NCI-H510A (cell line): ENCODE data around the gene CORO7.

Experiments
- DNase-seq: peaks from one replicate; lab custom pipeline; 2025; lab: John Stamatoyannopoulos, UW

Gene CORO7

DNA sequence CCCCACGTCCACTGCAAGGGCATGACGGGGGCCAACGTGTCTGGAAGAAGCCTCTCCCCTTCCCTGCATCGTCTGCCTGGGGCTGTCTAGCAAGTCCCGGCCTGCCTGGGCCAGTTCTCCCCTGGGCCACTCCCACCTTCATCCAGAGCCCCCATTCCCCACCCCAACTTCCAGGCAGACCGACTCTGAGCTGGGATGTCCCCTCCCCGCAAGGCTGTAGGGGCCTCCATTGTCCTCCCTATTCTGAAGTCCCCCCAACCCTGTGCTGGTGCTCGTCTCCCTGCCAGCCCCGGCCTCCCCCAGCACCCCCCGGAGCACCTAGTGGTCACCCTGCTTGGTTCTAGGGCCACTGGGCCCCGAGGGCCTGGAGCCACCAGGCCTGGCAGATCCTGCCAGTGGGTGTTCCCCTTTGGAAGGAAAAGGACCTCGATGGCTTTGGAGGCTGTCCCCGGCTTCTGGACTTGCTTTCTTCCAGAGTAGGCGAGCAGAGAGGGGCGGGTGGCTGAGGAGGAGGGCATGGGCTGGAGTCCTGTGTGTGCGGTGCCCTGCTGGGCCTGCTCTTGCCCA, 95.7 kb downstream of the CORO7 start:
- DNase-seq: no peak

DNA sequence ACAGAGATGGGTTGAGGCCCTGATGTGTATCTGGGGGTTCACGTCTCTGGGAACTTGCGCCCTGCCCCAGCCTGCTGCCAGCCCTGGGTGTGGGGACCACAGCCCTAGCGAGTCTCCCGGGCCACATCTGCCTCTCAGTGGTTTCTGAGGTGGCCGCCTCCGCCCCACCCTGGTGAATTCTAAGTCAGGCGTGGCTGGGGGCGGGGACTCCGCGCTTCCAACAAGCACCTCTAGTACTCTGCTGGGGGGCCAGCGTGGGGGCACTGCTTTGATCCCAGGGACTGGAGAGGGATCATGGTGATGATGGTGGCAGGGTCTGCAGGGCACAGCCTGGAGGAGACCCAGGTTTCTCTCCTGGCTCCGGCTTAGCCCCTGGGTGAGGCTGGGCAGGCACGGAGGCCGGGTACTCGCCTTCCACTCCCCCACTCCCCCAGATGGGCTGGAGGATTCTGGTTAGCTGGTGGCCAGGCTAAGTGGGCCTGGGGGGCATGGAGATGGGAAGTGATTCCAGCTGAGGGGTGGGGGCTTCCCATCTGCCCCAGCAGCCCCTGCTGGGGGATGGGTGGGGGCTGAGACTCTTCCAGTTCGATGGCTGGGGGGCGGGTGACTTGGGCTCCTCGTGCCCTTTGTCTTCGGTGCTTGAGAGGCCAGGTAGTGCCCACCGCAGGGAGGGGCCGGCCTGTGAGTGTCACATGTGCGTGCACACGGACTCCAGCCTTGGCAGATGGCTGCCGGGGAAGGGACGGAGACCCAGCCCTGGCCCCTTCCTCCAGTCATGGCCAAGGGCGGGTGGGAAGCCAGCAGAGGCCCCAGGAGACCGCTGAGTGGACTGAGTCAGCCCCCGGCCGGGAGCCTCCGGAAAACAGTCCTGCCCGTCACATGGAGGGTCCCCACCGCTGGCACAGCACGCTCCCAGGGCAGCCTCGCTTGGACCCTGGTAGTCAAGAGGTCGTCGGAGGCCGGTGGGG, 96.7 kb downstream of the CORO7 start:
- no peak for DNase-seq

DNA sequence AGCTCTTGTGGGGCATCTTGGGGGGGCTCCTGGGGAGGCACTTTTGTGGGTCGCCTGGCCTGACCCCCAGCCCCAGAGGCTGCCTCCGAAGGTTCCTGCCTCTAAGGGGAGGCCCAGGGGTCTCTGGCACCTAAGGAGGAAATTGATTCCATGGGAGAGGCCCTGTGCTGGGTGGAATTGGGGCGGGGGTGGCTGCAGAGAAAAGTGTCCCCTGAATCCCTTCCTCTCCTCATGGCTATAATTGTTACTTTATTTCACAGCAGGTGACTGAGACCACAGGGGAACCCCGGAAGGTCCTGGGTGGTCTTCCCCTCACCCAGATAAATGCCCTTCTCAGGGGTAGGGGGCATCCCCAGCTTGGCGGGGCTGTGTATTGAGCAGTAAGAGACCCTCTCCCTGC, 97.4 kb downstream of the CORO7 start:
- DNase-seq: no peak

DNA sequence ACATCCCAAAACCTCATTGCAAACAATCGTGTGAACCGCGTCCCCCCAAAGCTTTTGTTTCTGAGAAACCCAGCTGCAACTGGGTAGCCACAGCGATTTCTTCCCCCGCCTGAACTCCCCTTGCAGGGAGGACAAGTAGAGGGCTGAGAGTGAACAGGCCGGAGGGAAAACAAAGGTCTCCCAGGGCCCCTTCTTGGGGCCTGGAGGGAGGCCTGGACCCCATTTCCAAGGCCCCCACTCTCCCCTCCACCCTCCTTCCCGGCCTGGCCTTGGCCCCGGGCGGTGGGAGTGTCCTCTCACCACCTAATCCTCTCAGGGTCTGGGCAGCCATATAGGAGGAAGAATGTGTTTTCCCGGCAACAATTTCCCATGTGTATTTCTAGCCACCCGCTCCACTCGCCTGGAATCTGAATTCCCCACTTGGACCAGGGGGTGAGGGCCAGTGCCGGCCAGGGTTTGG, 97.9 kb downstream of the CORO7 start:
- no peak for DNase-seq

DNA sequence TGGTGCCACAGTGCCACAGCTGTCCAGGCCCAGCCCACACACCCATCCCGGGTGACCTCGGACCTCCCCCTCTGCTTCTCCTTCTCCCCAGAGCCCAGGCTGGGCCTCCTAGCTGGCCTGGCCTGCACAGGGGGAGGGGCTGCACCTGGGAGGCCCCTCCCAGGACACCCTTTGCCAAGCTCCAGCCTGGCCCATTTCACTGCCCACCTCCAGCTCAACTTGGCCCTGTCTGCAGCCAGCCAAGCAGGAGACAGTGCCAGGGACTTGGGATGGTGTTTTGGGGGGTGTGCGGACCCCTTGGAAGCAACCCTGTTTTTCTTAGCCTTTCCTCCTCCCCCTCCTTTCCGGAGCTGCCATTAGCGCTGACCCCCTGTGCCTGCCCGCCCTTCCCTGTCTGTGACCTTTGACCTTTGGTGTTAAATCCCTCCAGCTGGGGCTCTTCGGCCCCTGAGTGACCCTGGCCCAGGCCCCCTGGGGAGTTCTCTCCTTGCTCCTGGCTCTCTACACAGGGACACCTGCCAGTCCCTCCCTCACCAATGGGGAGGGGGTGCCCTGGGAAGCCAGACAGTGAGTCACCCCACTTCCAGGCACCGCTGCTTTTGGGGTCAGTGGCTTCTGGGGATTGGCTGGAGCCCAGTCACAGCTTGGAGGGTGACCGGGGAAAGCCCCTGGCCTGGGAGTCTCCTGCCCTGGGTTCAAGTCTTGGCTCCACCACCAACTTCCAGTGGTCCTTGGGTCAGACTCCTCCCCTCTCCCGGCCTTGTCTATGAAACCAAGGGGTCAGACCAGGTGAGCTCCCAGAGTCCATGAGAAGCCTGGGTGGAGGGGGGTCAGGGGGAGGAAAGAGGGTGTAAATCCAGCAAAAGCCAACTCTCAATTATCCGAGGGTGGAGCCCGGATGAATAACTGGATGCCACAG, 98.6 kb downstream of the CORO7 start:
- DNase-seq: no peak

DNA sequence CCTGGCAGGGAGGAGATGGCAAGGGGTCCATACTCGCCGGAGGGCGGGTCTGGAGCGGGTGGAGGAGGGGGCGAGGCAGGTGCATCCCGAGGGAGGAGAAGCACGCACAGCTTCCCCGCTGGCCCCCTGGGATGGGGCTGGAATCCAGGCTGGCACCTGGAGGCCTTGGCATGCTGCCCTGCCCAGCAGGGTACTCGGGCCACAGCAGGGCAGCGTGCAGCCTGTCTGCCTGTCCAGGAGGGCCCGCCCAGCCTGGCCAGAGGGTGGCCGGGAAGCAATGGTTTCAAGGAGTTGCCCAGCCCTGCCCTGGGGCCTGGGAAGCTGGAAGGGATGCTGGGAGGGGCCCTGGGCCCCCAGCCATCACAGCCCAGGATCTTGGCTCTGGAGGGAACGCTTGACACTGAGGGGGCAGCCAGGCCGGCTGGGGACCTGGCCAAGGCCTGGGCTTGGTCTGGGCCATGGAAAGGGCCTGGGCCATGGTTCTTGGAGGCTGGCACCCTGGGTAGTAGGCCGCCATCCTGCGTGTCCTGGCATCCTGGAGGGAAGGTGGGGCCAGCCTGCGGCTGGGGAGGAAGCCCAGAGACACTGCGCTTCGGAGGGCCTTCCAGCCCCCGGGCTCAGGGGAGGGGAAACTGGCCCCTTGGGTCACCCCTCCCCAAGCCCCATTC, 99.4 kb downstream of the CORO7 start:
- DNase-seq: no peak

DNA sequence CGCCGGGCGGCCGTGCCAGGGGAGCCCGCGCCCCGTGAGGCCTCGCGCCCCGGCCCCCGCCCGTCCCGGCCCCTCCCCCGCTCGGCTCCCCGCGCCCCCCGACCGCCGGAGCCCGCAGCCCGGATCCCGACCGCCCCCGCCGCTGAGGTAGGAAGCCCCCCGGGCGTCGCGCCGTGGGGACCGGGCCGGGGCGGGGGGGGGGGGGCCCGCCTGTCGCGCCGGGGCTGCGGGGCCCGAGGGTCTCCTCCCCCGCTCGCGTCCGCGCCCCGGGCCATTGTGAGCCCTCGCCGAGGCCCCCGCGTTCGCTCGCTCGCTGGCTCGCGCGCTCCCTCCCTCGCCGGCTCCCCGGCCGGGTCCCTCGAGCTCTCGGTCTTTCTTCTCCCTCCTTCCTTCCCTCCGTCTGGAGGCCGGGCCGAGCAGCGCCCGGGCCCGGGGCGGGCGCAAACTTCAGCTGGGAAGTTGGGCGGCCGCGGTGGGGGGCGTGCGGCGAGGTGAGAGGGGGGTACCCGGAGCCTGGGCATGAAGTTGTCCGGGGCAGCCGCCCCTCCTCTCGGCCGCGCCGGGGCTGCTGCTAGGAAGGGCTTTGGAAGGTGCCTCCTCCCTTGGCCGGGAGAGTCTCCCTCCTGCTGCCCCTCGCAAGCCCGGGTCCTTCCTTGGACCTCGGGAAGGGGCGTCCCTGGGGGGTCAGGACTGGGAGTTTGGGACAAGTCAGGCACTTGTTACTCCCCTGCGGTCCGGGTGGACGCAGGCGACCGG, 100.1 kb downstream of the CORO7 start:
- DNase-seq: no peak

DNA sequence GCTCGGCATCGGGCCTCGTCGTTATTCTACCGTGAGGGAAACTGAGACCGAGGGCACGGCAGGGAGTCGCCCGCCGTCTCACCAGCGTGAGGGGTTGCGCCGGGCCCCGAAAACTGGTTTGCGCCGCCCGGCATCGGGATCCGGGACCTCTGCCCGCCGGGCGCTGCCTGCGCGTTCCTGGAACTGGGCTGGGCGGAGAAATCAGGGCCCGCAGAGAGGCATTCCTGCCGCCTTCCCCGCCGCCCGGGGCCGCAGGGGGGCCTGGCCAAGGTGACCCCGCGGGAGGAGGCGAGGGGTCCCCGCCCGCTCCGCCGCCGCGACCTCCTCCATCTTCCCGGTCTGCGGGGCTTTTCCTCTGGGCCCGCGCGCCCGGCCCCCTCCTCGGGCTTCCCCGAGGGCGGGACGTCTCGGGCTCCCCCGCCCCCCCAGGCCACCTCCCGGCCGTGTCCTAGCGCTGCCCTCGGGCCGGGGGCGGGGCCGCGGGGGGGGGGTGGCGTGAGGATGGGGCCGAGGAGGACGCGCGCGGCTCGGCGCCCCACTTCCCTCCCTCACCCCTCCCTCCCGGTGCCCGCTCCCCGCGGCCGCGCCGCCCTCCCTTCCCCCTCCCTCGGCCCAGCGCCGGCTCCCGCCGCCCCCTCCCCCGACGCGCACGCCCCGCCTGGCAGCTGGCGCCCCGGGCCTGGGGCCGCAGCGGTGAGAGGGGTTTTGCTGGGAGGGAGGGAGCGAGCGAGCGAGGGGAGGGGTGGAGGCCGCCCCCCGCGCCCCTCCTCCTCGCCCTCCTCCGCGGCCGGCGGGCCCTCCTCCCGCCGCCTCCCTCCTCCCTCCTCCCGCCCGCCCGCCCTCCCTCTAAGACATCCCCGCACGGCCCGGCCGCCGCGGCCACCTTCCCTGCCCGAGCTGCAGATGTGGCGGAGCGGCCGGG, 100.9 kb downstream of the CORO7 start, which contains the start of gene GLIS2:
Gene GLIS2 (plus strand): TSS at position 882 of the 922 bp plus-strand sequence. CDS start 16,214 bp downstream, outside the sequence.
- peak; percentile 87 for DNase-seq

- DNase-seq: no peak
Observed at GRCh38 chr16:4314532-4315185, 101.7 kb downstream of the CORO7 start.

DNA sequence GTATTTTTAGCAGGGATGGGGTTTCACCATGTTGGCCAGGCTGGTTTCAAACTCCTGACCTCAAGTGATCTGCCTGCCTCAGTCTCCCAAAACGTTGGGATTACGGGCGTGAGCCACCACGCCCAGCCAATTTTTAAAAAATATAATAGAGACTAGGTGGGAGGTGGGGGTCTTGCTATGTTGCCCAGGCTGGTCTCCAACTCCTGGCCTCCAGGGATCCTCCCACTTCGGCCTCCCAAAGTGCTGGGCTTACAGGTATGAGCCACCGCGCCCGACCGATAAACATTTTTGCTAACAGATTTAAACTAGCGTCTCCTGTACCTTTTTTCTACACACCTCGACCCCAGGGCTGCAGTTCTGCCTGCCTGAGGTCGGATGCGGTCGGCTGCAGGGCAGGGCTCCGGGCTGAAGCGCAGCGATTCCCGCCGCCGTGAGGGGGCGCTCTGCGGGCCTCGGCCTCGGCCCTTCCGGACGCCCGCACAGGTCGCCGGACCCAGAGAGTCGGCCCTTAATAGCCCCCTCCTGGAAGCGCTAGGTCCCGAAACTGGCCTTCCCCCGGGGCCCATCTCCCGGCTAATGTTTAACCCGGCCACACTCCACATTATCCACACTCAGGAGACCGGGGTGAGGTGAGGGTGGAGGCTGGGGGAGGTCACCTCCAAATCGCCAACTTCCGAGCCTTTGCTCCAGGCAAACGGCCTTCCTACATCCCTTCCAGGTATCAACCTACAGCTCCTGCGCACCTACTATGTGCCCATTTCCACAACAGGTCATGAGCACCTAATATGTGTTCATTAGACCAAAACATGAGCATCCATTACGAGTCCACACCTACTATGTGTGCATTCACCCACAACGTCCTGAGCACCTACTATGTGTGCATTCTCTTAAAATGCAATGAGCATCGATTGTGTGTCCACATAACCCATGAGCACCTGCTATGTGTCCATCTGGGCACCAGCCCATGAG, 102.5 kb downstream of the CORO7 start:
- DNase-seq: no peak

GRCh38 chr16:4309833-4310266, 106.5 kb downstream of the CORO7 start:
- DNase-seq: no peak

DNA sequence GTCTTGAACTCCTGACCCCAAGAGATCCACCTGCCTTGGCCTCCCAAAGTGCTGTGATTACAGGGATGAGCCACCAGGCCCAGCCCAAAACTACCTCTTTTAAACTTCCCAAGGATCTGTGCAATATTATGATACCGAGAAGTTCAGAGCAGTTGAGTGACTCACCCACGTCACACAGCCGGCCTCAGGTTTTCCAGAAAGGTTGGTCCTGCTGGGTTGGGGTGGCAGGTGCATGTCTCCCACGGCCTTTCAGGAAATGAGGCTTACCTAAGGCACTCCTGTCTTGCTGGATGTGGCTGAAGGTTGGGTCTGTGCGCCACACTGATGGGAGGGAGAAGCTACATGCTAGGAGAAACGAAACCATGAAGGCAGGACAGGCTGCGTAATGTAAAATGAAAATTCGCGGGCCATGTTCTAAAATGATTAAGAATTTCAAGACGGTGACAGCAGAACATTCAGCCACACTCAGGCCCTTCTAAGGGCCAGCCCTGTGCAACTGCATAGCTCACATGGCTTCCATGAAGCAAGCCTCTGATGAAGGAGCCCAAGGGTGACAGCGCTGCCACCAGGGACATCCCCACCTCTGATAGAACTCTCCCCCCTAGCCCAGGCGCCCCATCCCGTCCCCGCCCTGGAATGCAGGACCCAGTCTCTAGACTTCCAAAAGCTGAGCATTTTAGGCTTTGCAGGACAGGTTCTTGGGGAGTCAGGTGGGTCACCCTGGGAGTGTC, 107.1 kb downstream of the CORO7 start:
- no peak for DNase-seq

DNA sequence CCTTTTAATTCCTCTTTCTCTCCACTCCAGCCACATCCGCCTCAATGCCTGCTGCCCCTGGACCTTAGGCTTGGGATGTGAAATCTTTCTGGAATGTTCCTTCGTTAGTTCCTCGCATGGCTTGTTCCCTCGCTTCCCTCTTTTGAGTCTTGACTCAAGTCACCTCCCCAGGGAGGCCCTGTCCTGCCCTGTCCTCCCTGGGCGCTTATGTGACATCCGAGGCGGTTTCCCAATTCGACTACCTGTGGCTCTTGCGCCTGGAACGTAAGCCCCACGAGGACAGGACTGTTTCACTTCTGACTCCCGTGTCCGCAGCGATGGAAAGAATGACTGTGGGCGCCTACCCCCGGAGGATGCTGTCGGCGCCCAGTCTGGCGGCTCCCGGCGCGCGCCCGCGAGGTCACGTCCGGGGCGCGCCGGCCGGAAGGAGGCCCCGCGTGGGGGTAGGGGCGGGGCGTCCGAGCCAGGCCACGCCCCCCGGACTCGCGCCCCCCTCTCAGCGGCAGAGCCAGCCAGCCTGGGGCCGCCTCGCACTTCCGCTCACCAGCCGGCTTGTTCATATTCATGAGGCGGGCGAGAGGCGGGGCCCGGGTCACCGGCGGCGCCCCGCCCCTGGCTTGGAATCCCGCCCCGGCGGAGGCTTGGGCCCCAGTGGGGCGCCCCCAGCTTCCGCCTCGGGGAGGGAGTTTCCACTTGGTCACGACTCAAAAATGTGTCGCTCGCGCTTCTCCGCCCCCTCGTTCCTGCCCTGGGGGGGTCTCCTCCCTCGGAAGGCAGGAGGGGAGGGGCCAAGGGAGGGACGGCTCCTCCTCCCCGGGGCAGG, 109.0 kb downstream of the CORO7 start:
- DNase-seq: peak; percentile 80

DNA sequence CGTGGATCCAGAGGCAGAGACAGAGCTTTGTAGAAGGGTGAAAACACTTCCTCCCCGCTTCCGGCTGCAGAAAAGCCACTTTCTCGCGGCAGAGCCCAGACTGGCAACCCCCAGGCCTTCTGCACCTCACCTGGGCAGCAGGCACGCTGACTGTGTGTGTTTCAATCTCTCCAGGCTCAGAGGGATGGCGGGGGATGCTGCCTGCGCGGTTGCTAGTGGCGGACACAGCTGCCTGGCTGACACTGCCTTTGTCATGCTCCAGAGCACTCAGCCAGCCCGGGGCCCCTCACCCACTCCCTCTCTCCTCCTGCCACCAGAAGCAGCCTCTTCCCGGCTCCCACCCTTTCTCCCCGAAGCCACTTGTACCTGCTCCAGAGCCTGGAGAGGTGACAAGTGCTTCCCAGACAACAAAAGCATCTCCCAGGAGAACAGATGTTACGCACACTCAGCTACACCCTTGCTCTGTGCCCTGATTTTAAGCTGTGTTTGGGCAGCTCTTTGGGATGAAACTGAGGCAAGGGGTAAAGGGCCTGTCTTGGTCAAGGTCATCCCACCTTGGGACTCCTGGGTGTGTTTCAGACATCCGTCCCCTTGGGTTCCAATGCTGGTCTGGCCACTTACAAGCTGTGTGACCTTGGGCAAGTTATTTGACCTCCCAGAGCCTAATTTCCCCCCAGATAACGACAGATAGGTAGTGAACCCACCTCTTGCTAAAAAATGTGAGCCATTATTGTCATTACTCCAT, 109.8 kb downstream of the CORO7 start:
- DNase-seq: no peak
